A673 (cell line): ENCODE results near the gene RELT. TPM values are rescaled to one million over a fixed set of nuclear protein-coding genes. Genes with fewer than 3 reads are reported as not detected.
A peak's percentile ranks its signal among the peaks of the same experiment; 100 is the strongest.
"Not testable (repeated sequence)": the region's sequence is repeated elsewhere in the genome, so short reads cannot be mapped to it uniquely, and the experiment has no call there.

Experiments used
- BruUV-seq: library from RNA; stranded (reverse); fragments of 400-500 nt; replicated peaks from 2 replicates; lab custom pipeline; 2021; lab: Mats Ljungman, UMichigan
- CTCF ChIA-PET: fragments of 300-600 bp; sonication (Branson Sonifier 250); formaldehyde crosslinking; loops from one replicate; lab custom pipeline; 2022; ENCODE audit warnings: antibody characterized with exemption; lab: Charles Lee
- POLR2A ChIA-PET: fragments of 300-600 bp; sonication (Branson Sonifier 250); formaldehyde crosslinking; loops from one replicate; lab custom pipeline; 2022; ENCODE audit warnings: antibody characterized with exemption; ENCODE audit not compliant: low non-redundant PET; lab: Charles Lee
- DNase-seq: peaks from one replicate; pipeline ENCODE4 v3.0.0-alpha.2; 2015; ENCODE audit warnings: low spot score
- H3K27ac ChIP-seq: fragments of 200-600 bp; sonication (generic); 2 replicates; pipeline ENCODE4 v1.5.1; 2016; ENCODE audit warnings: mixed run types, low read depth, mild to moderate bottlenecking, mixed read lengths, antibody characterized with exemption, low read length; ENCODE audit not compliant: poor library complexity, severe bottlenecking
- H3K27me3 ChIP-seq: fragments of 200-600 bp; sonication (generic); replicated peaks from 2 replicates; pipeline ENCODE4 v1.6.1; 2017; ENCODE audit warnings: mixed run types, low read depth, mild to moderate bottlenecking, mixed read lengths, antibody characterized with exemption, low read length; ENCODE audit not compliant: insufficient read depth, poor library complexity
- H3K36me3 ChIP-seq: fragments of 200-600 bp; sonication (generic); 2 replicates; pipeline ENCODE4 v1.6.1; 2016; ENCODE audit warnings: mixed run types, mild to moderate bottlenecking, mixed read lengths, antibody characterized with exemption, low read length; ENCODE audit not compliant: insufficient read depth, poor library complexity, severe bottlenecking
- H3K4me1 ChIP-seq: fragments of 200-600 bp; sonication (generic); 2 replicates; pipeline ENCODE4 v1.6.1; 2017; ENCODE audit warnings: mixed run types, mild to moderate bottlenecking, mixed read lengths, antibody characterized with exemption, low read length; ENCODE audit not compliant: insufficient read depth, poor library complexity, severe bottlenecking
- H3K4me3 ChIP-seq: fragments of 200-600 bp; sonication (generic); 2 replicates; pipeline ENCODE4 v1.5.1; 2016; ENCODE audit warnings: low read depth, mixed run types, mild to moderate bottlenecking, mixed read lengths, low read length; ENCODE audit not compliant: poor library complexity, severe bottlenecking
- H3K9me3 ChIP-seq: fragments of 200-600 bp; sonication (generic); 2 replicates; pipeline ENCODE4 v1.6.1; 2016; ENCODE audit warnings: mixed run types, low read depth, mild to moderate bottlenecking, mixed read lengths, antibody characterized with exemption, low read length; ENCODE audit not compliant: poor library complexity, severe bottlenecking
- EZH2 ChIP-seq: fragments of 200-600 bp; sonication (generic); IDR thresholded peaks from 2 replicates; pipeline ENCODE4 v1.6.1; 2017; ENCODE audit warnings: borderline replicate concordance, low read depth, mild to moderate bottlenecking, mixed read lengths, antibody characterized with exemption, low read length; ENCODE audit not compliant: poor library complexity, severe bottlenecking
- intact Hi-C: fragments of 100-400 bp; cut with micrococcal nuclease; formaldehyde crosslinking; loops from one replicate; pipeline ENCODE4 v1.10.0; 2022; ENCODE audit not compliant: unreplicated experiment
- total RNA-seq: library from RNA; stranded (reverse); gene quantifications from 2 replicates; pipeline ENCODE4 v1.2.3, GENCODE V29; 2021
- TF ChIP-seq, protein P1 (sequence below): fragments of 300-800, 200-600 bp; sonication (generic); conservative IDR thresholded peaks from 2 replicates; pipeline ENCODE4 v1.5.1; 2017; ENCODE audit warnings: low read depth, mild to moderate bottlenecking, antibody characterized with exemption, low read length, moderate library complexity, mixed read lengths

Gene RELT
- total RNA-seq, 1 experiment from 2014 or later = 20.9 TPM

DNA sequence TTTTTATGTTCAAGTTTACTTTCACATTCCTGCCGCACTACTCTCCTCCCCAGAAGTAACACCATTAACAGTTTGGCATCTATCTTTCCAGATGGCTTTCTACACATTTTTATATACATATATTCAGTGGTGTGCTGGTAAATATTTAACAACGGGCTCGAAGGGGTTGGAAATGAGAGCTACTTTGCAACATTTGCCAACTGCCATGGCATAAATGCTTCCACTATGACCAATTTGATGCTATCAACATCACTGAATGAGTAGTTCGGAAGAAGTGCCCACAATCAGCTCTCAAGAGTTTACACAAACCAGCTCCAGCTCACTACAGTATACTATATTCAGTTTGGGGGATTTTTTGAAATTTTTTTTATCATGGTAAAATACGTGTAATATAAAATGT lies 55.2 kb downstream of the RELT start:
- Histone ChIP-seq H3K27me3 (no peaks in the 10 kb centered on the region), H3K27ac (no peak overlapping the region), H3K4me3 (no peak overlapping the region), H3K9me3 (no peaks in the 10 kb centered on the region), H3K36me3 (no peaks in the 10 kb centered on the region), H3K4me1 (no peaks in the 10 kb centered on the region)
- ChIA-PET POLR2A (no interaction called here), CTCF (no interaction called here)
- TF ChIP-seq, protein P1, sequence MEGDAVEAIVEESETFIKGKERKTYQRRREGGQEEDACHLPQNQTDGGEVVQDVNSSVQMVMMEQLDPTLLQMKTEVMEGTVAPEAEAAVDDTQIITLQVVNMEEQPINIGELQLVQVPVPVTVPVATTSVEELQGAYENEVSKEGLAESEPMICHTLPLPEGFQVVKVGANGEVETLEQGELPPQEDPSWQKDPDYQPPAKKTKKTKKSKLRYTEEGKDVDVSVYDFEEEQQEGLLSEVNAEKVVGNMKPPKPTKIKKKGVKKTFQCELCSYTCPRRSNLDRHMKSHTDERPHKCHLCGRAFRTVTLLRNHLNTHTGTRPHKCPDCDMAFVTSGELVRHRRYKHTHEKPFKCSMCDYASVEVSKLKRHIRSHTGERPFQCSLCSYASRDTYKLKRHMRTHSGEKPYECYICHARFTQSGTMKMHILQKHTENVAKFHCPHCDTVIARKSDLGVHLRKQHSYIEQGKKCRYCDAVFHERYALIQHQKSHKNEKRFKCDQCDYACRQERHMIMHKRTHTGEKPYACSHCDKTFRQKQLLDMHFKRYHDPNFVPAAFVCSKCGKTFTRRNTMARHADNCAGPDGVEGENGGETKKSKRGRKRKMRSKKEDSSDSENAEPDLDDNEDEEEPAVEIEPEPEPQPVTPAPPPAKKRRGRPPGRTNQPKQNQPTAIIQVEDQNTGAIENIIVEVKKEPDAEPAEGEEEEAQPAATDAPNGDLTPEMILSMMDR = no peak
- no peak for TF ChIP-seq EZH2
- no TSS peak for BruUV-seq
- DNase-seq = no peak
- intact Hi-C loops = no loop called here

DNA sequence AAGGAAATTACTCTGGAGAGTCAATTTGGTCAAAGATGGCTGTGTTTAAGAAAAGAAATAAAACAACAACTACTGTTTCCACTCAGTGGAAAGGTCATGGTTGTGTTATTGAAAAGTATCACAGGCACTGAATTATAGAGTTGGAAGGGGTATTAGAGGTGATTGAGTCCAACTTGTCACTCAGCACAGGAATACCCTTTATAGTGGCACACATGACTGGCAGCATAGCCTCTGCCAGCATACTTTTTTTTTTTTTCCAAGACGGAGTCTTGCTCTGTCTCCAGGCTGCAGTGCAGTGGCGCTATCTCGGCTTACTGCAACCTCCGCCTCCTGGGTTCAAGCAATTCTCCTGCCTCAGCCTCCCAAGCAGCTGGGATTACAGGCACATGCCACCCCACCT lies 60.7 kb downstream of the RELT start:
- H3K9me3 ChIP-seq, DNase-seq, H3K4me3 ChIP-seq, H3K36me3 ChIP-seq, BruUV-seq, intact Hi-C loops, H3K4me1 ChIP-seq, H3K27me3 ChIP-seq, H3K27ac ChIP-seq, POLR2A ChIA-PET, CTCF ChIA-PET: not testable (repeated sequence)

DNA sequence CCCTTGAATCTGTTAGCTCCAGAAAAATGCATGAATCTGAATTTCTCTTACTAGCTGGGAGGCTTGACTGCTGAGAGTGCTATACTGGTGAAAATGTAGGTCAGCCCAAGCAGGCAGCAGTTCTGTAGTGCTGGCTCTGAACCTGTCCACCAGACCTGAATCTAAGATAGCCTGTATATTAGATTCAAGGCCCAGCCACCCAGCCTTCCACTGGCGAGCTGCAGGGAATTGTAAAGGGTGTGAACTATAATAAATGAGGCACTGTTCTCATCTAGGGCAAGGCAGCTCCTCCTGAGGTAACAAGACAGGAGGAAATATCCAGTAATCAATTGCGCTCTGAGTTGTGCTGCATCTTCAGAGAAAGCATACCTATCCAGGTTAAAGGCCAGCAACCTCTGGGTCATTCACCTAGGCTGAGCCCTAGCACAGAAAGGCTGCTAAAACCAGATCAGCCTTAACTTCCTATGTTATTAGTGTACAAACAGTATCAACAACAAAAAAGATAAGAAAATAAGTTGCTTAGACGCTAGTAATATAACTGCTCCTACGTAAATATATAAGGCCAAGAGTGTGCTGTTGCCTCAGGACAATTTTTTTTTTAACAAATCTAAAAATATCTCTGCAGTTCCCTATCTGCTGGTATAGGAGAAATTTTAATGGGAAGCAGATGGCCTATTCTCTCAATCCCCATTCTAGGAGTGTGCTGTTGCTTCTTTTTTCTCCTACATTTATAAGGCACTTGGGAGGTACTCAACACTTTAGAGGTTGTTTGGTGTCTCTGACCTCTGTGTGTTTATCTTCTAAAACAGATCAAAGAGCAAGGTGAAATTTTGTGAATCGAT lies 63.0 kb downstream of the RELT start:
- BruUV-seq = no TSS peak
- no peaks in the 10 kb centered on the region for H3K4me1 ChIP-seq
- TF ChIP-seq EZH2 = no peak
- TF ChIP-seq, protein P1 = no peak
- no peak overlapping the region for H3K4me3 ChIP-seq
- H3K27ac ChIP-seq = no peak overlapping the region
- no peaks in the 10 kb centered on the region for H3K36me3 ChIP-seq
- no peaks in the 10 kb centered on the region for H3K9me3 ChIP-seq
- ChIA-PET CTCF (interaction anchor here (0.6 kb wide), 1 partner anchor 12 kb away, joined by 5 read pairs; no protein-coding TSS in a partner anchor), POLR2A (no interaction called here)
- DNase-seq = peak; percentile 19
- intact Hi-C loops = no loop called here
- no peaks in the 10 kb centered on the region for H3K27me3 ChIP-seq
